ENCODE data around the gene RAB3GAP2.

- TF ChIP-seq POLR2A (IDR thresholded peaks at IDR 0.05; ENCODE audit: low read length): no peak
- no peak for TF ChIP-seq GATA1 (IDR thresholded peaks at IDR 0.05; ENCODE audit: low read depth, low read length)
Observed at GRCh38 chr1:220320709-220321108, 48.5 kb upstream of the RAB3GAP2 start.

Data from erythroblast (primary cell).